ENCODE data around the gene TAC4. TPM values are rescaled to one million over a fixed set of nuclear protein-coding genes. Genes with fewer than 3 reads are reported as not detected.

Gene TAC4
- total RNA-seq, 1 experiment from 2014 or later, result not detected

GRCh38 chr17:49881054-49881402, 33.2 kb upstream of the TAC4 start:
- no peak overlapping the region for H3K27ac ChIP-seq (ENCODE audit: insufficient read length, low read depth, low read length)
- no peaks in the 10 kb centered on the region for H3K36me3 Mint-ChIP-seq (ENCODE audit: insufficient read depth in 1 of 3, low read depth in 3 of 3)
- H3K27me3 ChIP-seq (ENCODE audit: insufficient read depth, low read length), result peaks cover 3% of the 10 kb centered on the region; the same call in 1 of the 2 replicates
- no peak overlapping the region for H2BK5ac ChIP-seq (ENCODE audit: insufficient read length, low read length)
- no peaks in the 10 kb centered on the region for H3K79me2 ChIP-seq (ENCODE audit: insufficient read depth, low read length)
- no peak overlapping the region for H3K4ac ChIP-seq (ENCODE audit: low read depth, low read length)
- H3K79me1 ChIP-seq (ENCODE audit: insufficient read depth, low read depth, low read length, poor library complexity, severe bottlenecking), result no peaks in the 10 kb centered on the region
- no peak overlapping the region for H2BK20ac ChIP-seq (ENCODE audit: low read depth, low read length, poor library complexity, severe bottlenecking)
- no peak for TF ChIP-seq CTCF (conservative IDR thresholded peaks at IDR 0.05)
- no peak overlapping the region for H2BK120ac ChIP-seq (ENCODE audit: low read depth, low read length, poor library complexity, severe bottlenecking)
- H4K20me1 ChIP-seq (ENCODE audit: control insufficient read depth, insufficient read depth, insufficient read length), result no peaks in the 10 kb centered on the region
- no CpG with 5 or more reads among the region's 5 CpGs for WGBS (ENCODE audit: extremely low coverage, insufficient read length, low lambda C conversion rate)
- H3K9me3 ChIP-seq (ENCODE audit: control insufficient read depth, low read depth, low read length), result no peaks in the 10 kb centered on the region
- peaks cover 11% of the 10 kb centered on the region for H3K23me2 ChIP-seq (ENCODE audit: insufficient read length, low read depth, low read length, poor library complexity, severe bottlenecking)
- no peak overlapping the region for H2AFZ ChIP-seq (ENCODE audit: low read length)
- H3K18ac ChIP-seq (ENCODE audit: insufficient read length, low read depth, low read length), result no peak overlapping the region
- H3K4me2 ChIP-seq (ENCODE audit: insufficient read depth, insufficient read length, low read length), result peak overlapping the region; percentile 72
- H2BK15ac ChIP-seq (ENCODE audit: low read depth, low read length), result no peak overlapping the region
- no peak overlapping the region for H4K91ac ChIP-seq (ENCODE audit: insufficient read length, low read depth, low read length)
- H2AK5ac ChIP-seq (ENCODE audit: insufficient read length, low read length), result no peak overlapping the region
- no peak overlapping the region for H3K14ac ChIP-seq (ENCODE audit: insufficient read depth, low read length)
- H3K9ac ChIP-seq (ENCODE audit: extremely low read depth, insufficient read length, low read length), result no peak overlapping the region
- H3K9me3 Mint-ChIP-seq, result no peaks in the 10 kb centered on the region; a peak in 1 of 5 replicates
- peak; percentile 52 for DNase-seq
- peaks cover 25 to 41% of the 10 kb centered on the region in 2 experiments for H3K4me1 Mint-ChIP-seq
- no peak overlapping the region for H4K5ac ChIP-seq (ENCODE audit: insufficient read length, low read depth, low read length)
- H2BK12ac ChIP-seq (ENCODE audit: insufficient read length, low read depth, low read length), result no peak overlapping the region
- H3K56ac ChIP-seq (ENCODE audit: insufficient read length, low read depth, low read length), result no peak overlapping the region
- H3T11ph ChIP-seq (ENCODE audit: low read length), result no peak overlapping the region
- no peak overlapping the region for H3K27ac Mint-ChIP-seq
- no peak overlapping the region for H4K8ac ChIP-seq (replicated peaks; ENCODE audit: insufficient read length, low read depth, low read length)
- H3K4me3 Mint-ChIP-seq, result peak overlapping the region; percentile 58 to 77
- no peaks in the 10 kb centered on the region; the same call in 1 of the 2 replicates for H3K4me1 ChIP-seq (ENCODE audit: insufficient read depth, low read length)
- H3K27me3 Mint-ChIP-seq (ENCODE audit: low read depth), result peaks cover 53% of the 10 kb centered on the region
- H3K23ac ChIP-seq (ENCODE audit: insufficient read length, low read depth, low read length), result no peak overlapping the region
